Measurements from ENCODE around the gene TRAT1.
"Not testable (repeated sequence)": the region's sequence is repeated elsewhere in the genome, so short reads cannot be mapped to it uniquely, and the experiment has no call there.

Gene TRAT1, protein sequence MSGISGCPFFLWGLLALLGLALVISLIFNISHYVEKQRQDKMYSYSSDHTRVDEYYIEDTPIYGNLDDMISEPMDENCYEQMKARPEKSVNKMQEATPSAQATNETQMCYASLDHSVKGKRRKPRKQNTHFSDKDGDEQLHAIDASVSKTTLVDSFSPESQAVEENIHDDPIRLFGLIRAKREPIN

DNA sequence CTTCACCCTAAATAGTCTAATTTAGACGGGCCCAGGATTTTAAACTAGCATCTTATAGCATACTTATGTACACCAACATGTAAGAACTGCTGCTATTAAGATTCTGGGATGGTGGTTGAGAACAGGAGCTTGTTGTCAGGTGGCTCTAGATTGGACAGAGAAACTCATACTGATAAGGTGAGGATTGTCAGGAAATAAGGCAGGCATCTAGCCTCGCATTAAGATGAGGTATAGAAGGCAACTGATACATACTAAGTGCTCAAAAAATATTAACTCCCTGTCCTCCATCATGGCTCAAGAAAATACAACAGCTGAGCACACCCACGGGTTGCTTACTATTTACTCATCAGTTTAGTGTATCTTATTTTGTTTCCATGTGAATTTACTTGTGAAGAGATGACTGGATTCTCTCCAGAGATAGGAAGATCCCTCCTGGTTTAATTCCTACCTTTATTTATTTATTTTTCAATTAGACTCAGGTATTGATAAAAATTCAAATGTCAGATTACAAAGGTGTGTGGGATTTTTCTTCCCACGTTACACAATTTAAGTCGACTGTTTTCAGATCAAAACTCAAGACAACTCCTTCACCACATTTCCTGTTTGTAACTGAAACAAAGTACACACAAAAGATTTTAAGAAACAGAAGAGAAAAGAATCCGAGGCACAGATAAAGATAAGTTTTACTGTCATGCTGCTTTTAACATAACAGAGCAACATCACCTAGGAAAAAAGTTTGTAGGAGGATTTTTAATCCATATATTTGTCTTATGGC, at the start of gene TRAT1:
Gene TRAT1, plus strand, starts transcription at position 664 of the 775 bp plus-strand sequence. CDS start 142 bp downstream, outside the sequence.
- DNase-seq: no peak

GRCh38 chr3:108775649-108776048, 46.9 kb upstream of the TRAT1 start:
- no peak for DNase-seq

DNA sequence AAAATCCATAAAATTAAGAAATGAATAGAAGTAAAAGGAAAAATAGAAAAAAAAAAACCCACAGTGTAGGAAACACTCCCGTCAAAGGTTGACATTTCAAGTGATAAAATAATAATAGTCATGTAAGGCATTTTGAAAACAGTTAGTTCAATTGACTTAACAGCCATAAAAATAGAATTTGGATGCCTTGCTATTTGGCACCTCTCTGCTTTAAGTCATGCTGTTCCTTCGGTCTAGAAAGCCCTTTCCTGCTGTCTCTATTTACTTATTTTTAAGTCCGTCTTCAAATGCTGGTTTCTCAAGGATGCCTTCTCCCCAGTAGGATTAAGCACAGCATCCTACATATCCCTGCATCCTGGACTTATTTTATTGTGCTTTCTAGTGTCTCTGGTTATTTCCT, 43.1 kb upstream of the TRAT1 start:
- DNase-seq: no peak

GRCh38 chr3:108780235-108780634, 42.4 kb upstream of the TRAT1 start:
- DNase-seq: no peak

DNA sequence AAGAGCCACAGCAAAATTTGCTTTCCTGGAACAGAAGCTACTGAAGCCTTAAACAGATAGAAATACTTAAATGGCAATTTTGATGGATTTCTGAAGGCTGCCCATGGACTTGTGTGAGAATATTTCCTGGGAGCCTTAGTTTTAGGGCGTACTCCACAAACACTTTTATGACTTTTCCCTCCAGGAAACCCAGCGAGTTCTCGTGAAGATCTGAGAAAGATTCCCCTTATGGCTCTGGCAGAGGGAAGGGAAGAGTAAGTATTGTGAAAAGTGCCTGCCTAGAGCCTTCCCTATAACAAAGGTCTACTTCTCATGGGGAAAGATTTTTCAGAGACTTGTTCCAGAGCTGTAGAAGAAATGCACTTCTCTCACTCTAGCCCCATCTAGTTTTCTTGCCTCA, 31.1 kb upstream of the TRAT1 start:
- DNase-seq: no peak

GRCh38 chr3:108804437-108804836, 18.1 kb upstream of the TRAT1 start:
- no peak for DNase-seq

- DNase-seq: no peak
Observed at GRCh38 chr3:108804966-108805365, 17.6 kb upstream of the TRAT1 start.

- no peak for DNase-seq
Observed at GRCh38 chr3:108806316-108806715, 16.3 kb upstream of the TRAT1 start.

- DNase-seq: no peak
Observed at GRCh38 chr3:108818404-108818803, 4.2 kb upstream of the TRAT1 start.

DNA sequence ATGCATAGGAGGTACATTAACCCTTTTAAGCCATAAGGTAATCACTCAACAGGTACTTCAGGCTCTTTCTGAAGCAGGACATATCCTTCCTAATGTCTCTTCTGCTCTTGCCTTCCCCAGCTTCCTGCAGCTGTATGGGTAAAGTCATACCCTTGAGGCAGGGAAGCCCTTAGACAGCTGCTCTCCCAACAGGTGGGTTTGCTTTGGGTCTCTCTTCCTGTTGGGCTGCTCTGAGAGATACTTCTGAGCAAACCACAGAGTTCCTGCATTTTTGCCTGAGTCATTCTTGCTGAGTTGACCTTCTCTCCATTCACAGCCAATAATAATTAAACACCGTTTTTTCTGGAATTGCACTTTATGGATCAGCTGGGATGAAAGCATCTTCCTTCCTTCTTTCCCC, 2.0 kb upstream of the TRAT1 start:
- no peak for DNase-seq

DNA sequence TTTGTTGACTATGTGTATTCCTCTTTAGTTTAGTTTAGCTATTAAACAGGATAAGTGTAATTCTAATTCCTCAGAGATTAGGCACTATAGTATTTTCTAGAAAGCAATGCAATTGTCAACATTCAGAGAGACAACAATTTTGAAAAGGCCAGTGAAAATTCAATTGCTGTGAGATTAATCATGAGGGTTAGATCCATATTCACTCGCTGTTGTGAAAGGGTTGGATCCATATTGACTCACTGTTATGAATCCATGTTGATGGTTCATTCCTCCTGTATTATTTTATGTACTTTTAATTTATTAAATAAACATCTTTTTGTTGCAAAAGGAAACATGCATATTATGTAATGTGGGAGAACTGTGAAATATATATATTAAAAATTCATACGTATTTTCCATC, 641 bp downstream of the TRAT1 start:
- DNase-seq: no peak

DNA sequence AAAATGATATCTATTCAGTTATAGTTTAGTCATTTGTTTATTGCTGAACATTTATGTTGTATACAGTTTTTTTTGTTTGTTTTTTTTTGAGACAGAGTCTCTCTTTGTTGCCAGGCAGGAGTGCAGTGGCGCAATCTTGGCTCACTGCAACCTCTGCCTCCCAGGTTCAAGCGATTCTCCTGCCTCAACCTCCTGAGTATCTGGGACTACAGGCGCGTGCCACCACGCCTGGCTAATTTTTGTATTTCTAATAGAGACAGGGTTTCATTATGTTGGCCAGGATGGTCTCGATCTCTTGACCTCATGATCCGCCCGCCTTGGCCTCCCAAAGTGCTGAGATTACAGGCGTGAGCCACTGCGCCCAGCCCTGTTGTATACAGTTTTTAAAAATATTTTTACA, 1.2 kb downstream of the TRAT1 start:
- DNase-seq: not testable (repeated sequence)

- DNase-seq: no peak
Observed at GRCh38 chr3:108826309-108827187, 4.0 kb downstream of the TRAT1 start.

DNA sequence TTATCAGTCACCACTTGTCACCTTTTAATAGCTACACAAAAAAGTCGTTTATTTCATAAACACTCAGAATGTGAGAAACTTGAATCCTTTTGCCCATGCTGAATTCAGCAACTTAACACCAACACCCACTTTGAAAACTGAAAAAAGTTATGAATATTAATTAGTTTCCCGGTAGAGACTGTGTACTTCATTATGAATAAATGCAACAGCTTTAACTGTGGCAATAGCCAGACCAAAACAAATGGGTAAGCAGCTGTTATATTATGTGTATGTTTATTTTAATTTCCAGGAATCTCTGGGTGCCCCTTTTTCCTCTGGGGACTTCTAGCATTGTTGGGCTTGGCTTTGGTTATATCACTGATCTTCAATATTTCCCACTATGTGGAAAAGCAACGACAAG, 7.8 kb downstream of the TRAT1 start:
- DNase-seq: no peak

- no peak for DNase-seq
Observed at GRCh38 chr3:108830991-108831614, 8.5 kb downstream of the TRAT1 start.

- no peak for DNase-seq
Observed at GRCh38 chr3:108833611-108834010, 11.0 kb downstream of the TRAT1 start.

GRCh38 chr3:108834551-108834950, 12.0 kb downstream of the TRAT1 start:
- DNase-seq: no peak

- no peak for DNase-seq
Observed at GRCh38 chr3:108835101-108835500, 12.5 kb downstream of the TRAT1 start.

GRCh38 chr3:108838436-108838835, 15.8 kb downstream of the TRAT1 start:
- DNase-seq: no peak

GRCh38 chr3:108845709-108846293, 23.2 kb downstream of the TRAT1 start:
- no peak for DNase-seq

DNA sequence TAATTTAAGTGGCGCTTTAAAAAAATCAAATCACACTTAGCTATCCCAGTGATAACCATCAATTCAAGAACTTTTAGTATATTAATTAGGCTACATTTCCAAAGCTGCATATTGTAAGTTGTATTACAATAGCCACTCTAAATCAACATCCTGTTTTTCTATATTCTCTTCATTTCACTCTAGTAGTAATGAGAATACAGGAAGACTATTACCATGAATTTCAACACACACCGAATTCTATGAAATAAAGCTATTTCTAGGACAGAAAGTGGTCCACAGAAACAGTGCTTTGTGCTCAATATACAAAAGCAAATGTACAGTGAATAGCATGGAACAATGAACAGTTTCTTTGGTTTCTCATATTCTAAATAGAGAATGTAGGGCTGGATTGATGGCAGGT, 24.6 kb downstream of the TRAT1 start:
- no peak for DNase-seq

- DNase-seq: no peak
Observed at GRCh38 chr3:108849075-108849474, 26.5 kb downstream of the TRAT1 start.
